Uterus (tissue), 4 donors: ENCODE data around the gene PPRC1. TPM values are rescaled to one million over a fixed set of nuclear protein-coding genes. Genes with fewer than 3 reads are reported as not detected.

Experiments
- DNase-seq, 2 donors: peaks; one replicate each; pipeline ENCODE4 v3.0.0-alpha.2; 2019 to 2020
- H3K27ac ChIP-seq, 2 donors: fragments of 200-600 bp; sonication (generic); 1 replicate in 1 of 2; 2 replicates in 1 of 2; pipeline ENCODE4 v1.5.1; 2016 to 2018
- H3K27me3 ChIP-seq, 2 donors: fragments of 200-600 bp; sonication (generic); one replicate each; pipeline ENCODE4 v1.5.1; 2018 to 2019; ENCODE audit warnings: control low read depth in 1 of 2
- H3K36me3 ChIP-seq, 2 donors: fragments of 200-600 bp; sonication (generic); one replicate each; pipeline ENCODE4 v1.5.1; 2019; ENCODE audit warnings: control low read depth in 1 of 2
- H3K4me1 ChIP-seq, 2 donors: fragments of 200-600 bp; sonication (generic); one replicate each; pipeline ENCODE4 v1.5.1; 2018 to 2019; ENCODE audit warnings: control low read depth in 1 of 2
- H3K4me3 ChIP-seq, 2 donors: fragments of 200-600 bp; sonication (generic); 1 replicate in 1 of 2; 2 replicates in 1 of 2; pipeline ENCODE4 v1.5.1; 2018 to 2019; ENCODE audit warnings: mild to moderate bottlenecking in 1 of 2
- H3K9me3 ChIP-seq, 2 donors: fragments of 200-600 bp; sonication (generic); one replicate each; pipeline ENCODE4 v1.5.1; 2019; ENCODE audit warnings: control low read depth in 1 of 2
- CTCF ChIP-seq, 4 experiments: fragments of 200-600 bp in 2 of 4; fragments of 450-650 bp in 2 of 4; sonication (generic) in 2 of 4; IDR thresholded peaks; one replicate each; pipeline ENCODE4 v1.5.1; 2016 to 2019; ENCODE audit warnings: antibody characterized with exemption in 4 of 4, mild to moderate bottlenecking in 2 of 4, moderate library complexity in 1 of 4
- POLR2A ChIP-seq, 2 donors: fragments of 450-650 bp; IDR thresholded peaks; one replicate each; pipeline ENCODE4 v1.6.1; 2016; ENCODE audit warnings: antibody characterized with exemption in 2 of 2, mild to moderate bottlenecking in 1 of 2, moderate library complexity in 1 of 2
- intact Hi-C: fragments of 100-400 bp; cut with DNase I; formaldehyde crosslinking; loops from one replicate; pipeline ENCODE4 v1.15.1; 2023; ENCODE audit warnings: low total_unique reads
- total RNA-seq, 4 donors: library from RNA; depleted of rRNA in 3 of 4; stranded (reverse); fragments of >200 nt in 3 of 4; gene quantifications; one replicate each; pipeline versions ENCODE4 v1.1.0 to v1.2.4, GENCODE V29; 2014 to 2023
- donor health status: DM: yes; HTN: yes; CAD: no.

The PPRC1 gene
- total RNA-seq, 4 donors from 2014 or later, result 1.8 to 58.2 (median 15.5) TPM

- H3K27ac ChIP-seq, result peak overlapping the region; percentile 98 to 100
- no peaks in the 10 kb centered on the region for H3K36me3 ChIP-seq
- no peak for TF ChIP-seq CTCF (IDR thresholded peaks at IDR 0.05)
- TF ChIP-seq POLR2A (IDR thresholded peaks at IDR 0.05), result peak in 1 of 2 donors; percentile 85
- H3K27me3 ChIP-seq, result no peaks in the 10 kb centered on the region
- intact Hi-C loops, result no loop called here
- H3K9me3 ChIP-seq, result no peaks in the 10 kb centered on the region
- peak; percentile 85 to 95 for DNase-seq
- H3K4me3 ChIP-seq, result peak overlapping the region; percentile 84 to 93
- H3K4me1 ChIP-seq, result peaks cover 0 to 25% of the 10 kb centered on the region in 2 donors
Observed at GRCh38 chr10:102120991-102121738, 11.7 kb upstream of the PPRC1 start.

- Histone ChIP-seq H3K4me3 (peak overlapping the region; percentile 84 to 93), H3K9me3 (no peaks in the 10 kb centered on the region), H3K27me3 (no peaks in the 10 kb centered on the region), H3K27ac (peak overlapping the region; percentile 98 to 100), H3K36me3 (no peaks in the 10 kb centered on the region), H3K4me1 (peaks cover 0 to 19% of the 10 kb centered on the region in 2 donors)
- DNase-seq, result peak; percentile 70 to 83
- intact Hi-C loops, result no loop called here
- TF ChIP-seq CTCF (IDR thresholded peaks at IDR 0.05) (peak; percentile 7 to 45 (median 32)), POLR2A (IDR thresholded peaks at IDR 0.05) (peak in 1 of 2 donors; percentile 9)
Observed at GRCh38 chr10:102121739-102122372, 11.0 kb upstream of the PPRC1 start.

- TF ChIP-seq CTCF (IDR thresholded peaks at IDR 0.05) (no peak), POLR2A (IDR thresholded peaks at IDR 0.05) (no peak)
- Histone ChIP-seq H3K9me3 (no peaks in the 10 kb centered on the region), H3K4me3 (no peak overlapping the region), H3K36me3 (no peaks in the 10 kb centered on the region), H3K27ac (peak overlapping the region; percentile 98 to 100), H3K27me3 (no peaks in the 10 kb centered on the region), H3K4me1 (peaks cover 0 to 13% of the 10 kb centered on the region in 2 donors)
- intact Hi-C loops, result no loop called here
- DNase-seq, result no peak
Observed at GRCh38 chr10:102122450-102122849, 10.4 kb upstream of the PPRC1 start.

GRCh38 chr10:102123223-102123622 is 9.6 kb upstream of the PPRC1 start:
- Histone ChIP-seq H3K36me3 (no peaks in the 10 kb centered on the region), H3K9me3 (no peaks in the 10 kb centered on the region), H3K27ac (peak overlapping the region; percentile 98 to 100), H3K4me1 (peaks cover 0 to 6% of the 10 kb centered on the region in 2 donors), H3K4me3 (no peak overlapping the region), H3K27me3 (no peaks in the 10 kb centered on the region)
- no peak for TF ChIP-seq POLR2A (IDR thresholded peaks at IDR 0.05)
- intact Hi-C loops, result no loop called here
- DNase-seq, result no peak

- Histone ChIP-seq H3K27ac (no peak overlapping the region), H3K9me3 (no peaks in the 10 kb centered on the region), H3K4me1 (peaks cover 0 to 4% of the 10 kb centered on the region in 2 donors), H3K27me3 (no peaks in the 10 kb centered on the region), H3K36me3 (no peaks in the 10 kb centered on the region), H3K4me3 (no peak overlapping the region)
- intact Hi-C loops, result no loop called here
- no peak for TF ChIP-seq CTCF (IDR thresholded peaks at IDR 0.05)
- TF ChIP-seq POLR2A (IDR thresholded peaks at IDR 0.05), result no peak
- no peak for DNase-seq
Observed at GRCh38 chr10:102131286-102132170, 1.3 kb upstream of the PPRC1 start.
